ENCODE data around the gene SSH2. TPM values are rescaled to one million over a fixed set of nuclear protein-coding genes. Genes with fewer than 3 reads are reported as not detected.

SSH2 gene
- total RNA-seq, 2 experiments from 2014 or later = 37.5 to 43.5 TPM

- POLR2A ChIA-PET = no interaction called here
- no peak for TF ChIP-seq CTCF (IDR thresholded peaks at IDR 0.05)
- ATAC-seq (no peak), DNase-seq (no peak)
- Mint-ChIP-seq H3K4me3 (no peak overlapping the region), H3K9me3 (peaks cover 13% of the 10 kb centered on the region), H3K27ac (no peak overlapping the region), H3K36me3 (ENCODE audit: low read depth) (peaks cover 4% of the 10 kb centered on the region), H3K4me1 (ENCODE audit: low read depth) (no peaks in the 10 kb centered on the region), H3K27me3 (no peaks in the 10 kb centered on the region)
- intact Hi-C loops (cut with micrococcal nuclease) = no loop called here
- CTCF ChIA-PET = interaction anchor here (1.1 kb wide), 1 partner anchor 12 kb away, joined by 3 read pairs; the partner anchor contains the start of gene EFCAB5
These were observed 24.4 kb upstream of the SSH2 start for GRCh38 chr17:29954405-29954804.

- no peak for DNase-seq
- Mint-ChIP-seq H3K27ac (no peak overlapping the region), H3K4me3 (no peak overlapping the region), H3K9me3 (peaks cover 7% of the 10 kb centered on the region), H3K4me1 (ENCODE audit: low read depth) (no peaks in the 10 kb centered on the region), H3K27me3 (no peaks in the 10 kb centered on the region), H3K36me3 (ENCODE audit: low read depth) (peaks cover 4% of the 10 kb centered on the region)
- TF ChIP-seq CTCF (IDR thresholded peaks at IDR 0.05) = no peak
- intact Hi-C loops (cut with micrococcal nuclease) = no loop called here
- CTCF ChIA-PET = interaction anchor here (1.5 to 2.8 kb wide), 2 partner anchors 18 to 142 kb away, joined by 6 to 9 read pairs; no protein-coding TSS in a partner anchor
- POLR2A ChIA-PET = no interaction called here
- no peak for ATAC-seq
These were observed 19.7 kb upstream of the SSH2 start for GRCh38 chr17:29949696-29950095.

- no peaks in the 10 kb centered on the region for H3K27me3 Mint-ChIP-seq
- ATAC-seq (no peak), DNase-seq (no peak)
- peaks cover under 1% of the 10 kb centered on the region for H3K36me3 Mint-ChIP-seq (ENCODE audit: low read depth)
- TF ChIP-seq CTCF (IDR thresholded peaks at IDR 0.05) = no peak
- H3K4me3 Mint-ChIP-seq = no peak overlapping the region
- peaks cover 4% of the 10 kb centered on the region for H3K9me3 Mint-ChIP-seq
- no peak overlapping the region for H3K27ac Mint-ChIP-seq
- CTCF ChIA-PET = interaction anchor here (0.8 to 2.8 kb wide), 3 partner anchors 17 to 140 kb away, joined by 4 to 9 read pairs (median 6); partner anchors contain the start of gene SSH2
- POLR2A ChIA-PET = no interaction called here
- intact Hi-C loops (cut with micrococcal nuclease) = no loop called here
- no peaks in the 10 kb centered on the region for H3K4me1 Mint-ChIP-seq (ENCODE audit: low read depth)
These were observed 18.6 kb upstream of the SSH2 start for GRCh38 chr17:29948448-29949215.

GRCh38 chr17:29945281-29945680, 15.3 kb upstream of the SSH2 start:
- CTCF ChIA-PET = interaction anchor here (0.7 to 1.2 kb wide), 3 partner anchors 8 to 15 kb away, joined by 3 to 6 read pairs (median 3); partner anchors contain the start of gene SSH2
- H3K36me3 Mint-ChIP-seq (ENCODE audit: low read depth) = no peaks in the 10 kb centered on the region
- no peaks in the 10 kb centered on the region for H3K9me3 Mint-ChIP-seq
- TF ChIP-seq CTCF (IDR thresholded peaks at IDR 0.05) = no peak
- no peak overlapping the region for H3K4me3 Mint-ChIP-seq
- intact Hi-C loops (cut with micrococcal nuclease) = no loop called here
- POLR2A ChIA-PET = no interaction called here
- ATAC-seq (no peak), DNase-seq (no peak)
- H3K27me3 Mint-ChIP-seq = no peaks in the 10 kb centered on the region
- H3K27ac Mint-ChIP-seq = no peak overlapping the region
- no peaks in the 10 kb centered on the region for H3K4me1 Mint-ChIP-seq (ENCODE audit: low read depth)

GRCh38 chr17:29941334-29941733, 11.3 kb upstream of the SSH2 start, which contains the start of gene EFCAB5:
Gene EFCAB5 (plus strand): TSS chr17:29941634. CDS start chr17:29941797, 163 bp downstream.
- Mint-ChIP-seq H3K36me3 (ENCODE audit: low read depth) (no peaks in the 10 kb centered on the region), H3K4me3 (no peak within 1 kb of the TSS), H3K27ac (no peak within 1 kb of the TSS), H3K9me3 (no peaks in the 10 kb centered on the region), H3K27me3 (no peaks in the 10 kb centered on the region), H3K4me1 (ENCODE audit: low read depth) (peaks cover 6% of the 10 kb centered on the region)
- CTCF ChIA-PET = interaction anchor here (1.2 to 4.0 kb wide), 3 partner anchors 10 to 134 kb away, joined by 3 to 30 read pairs (median 7); no protein-coding TSS in a partner anchor
- no peak for TF ChIP-seq CTCF (IDR thresholded peaks at IDR 0.05)
- POLR2A ChIA-PET = no interaction called here
- no peak for DNase-seq
- ATAC-seq = no peak
- intact Hi-C loops (cut with micrococcal nuclease) = no loop called here
